CD4-positive, alpha-beta T cell (primary cell): ENCODE results near the gene POP4. TPM values are rescaled to one million over a fixed set of nuclear protein-coding genes. Genes with fewer than 3 reads are reported as not detected.

ENCODE experiments used
- ATAC-seq: fragments of 200-7000 bp; cut with Tn5 transposase; one replicate; pipeline ENCODE4 v1.10.0; 2022; ENCODE audit warnings: mild to moderate bottlenecking; ENCODE audit not compliant: poor library complexity
- CTCF ChIA-PET: fragments of 350-600 bp; sonication (Branson Sonifier 250); formaldehyde crosslinking; loops from one replicate; lab custom pipeline; 2021; ENCODE audit warnings: antibody characterized with exemption, inconsistent platforms; lab: Charles Lee
- POLR2A ChIA-PET: fragments of 350-600 bp; sonication (Branson Sonifier 250); formaldehyde crosslinking; loops from one replicate; lab custom pipeline; 2021; ENCODE audit warnings: antibody characterized with exemption, inconsistent platforms; lab: Charles Lee
- DNase-seq, 14 experiments: peaks; one replicate each; pipeline ENCODE4 v3.0.0-alpha.2; 2013 to 2020; ENCODE audit warnings: mixed read lengths in 2 of 14
- H3K27ac ChIP-seq, 2 donors: one replicate each; pipeline versions ENCODE4 v1.5.1 to v1.7.0; 2013; ENCODE audit warnings: low read length in 2 of 2, low read depth in 1 of 2, mild to moderate bottlenecking in 1 of 2
- H3K27me3 ChIP-seq, 2 experiments: 1 replicate in 1 of 2; 2 replicates in 1 of 2; pipeline versions ENCODE4 v1.6.1 to v1.7.0; 2013; ENCODE audit warnings: low read length in 2 of 2, control low read depth in 1 of 2, mild to moderate bottlenecking in 1 of 2, moderate library complexity in 1 of 2; ENCODE audit not compliant: insufficient read depth in 2 of 2, control insufficient read depth in 1 of 2
- H3K36me3 ChIP-seq: one replicate; pipeline ENCODE4 v1.6.1; 2013; ENCODE audit warnings: low read length, control low read depth; ENCODE audit not compliant: insufficient read depth
- H3K4me1 ChIP-seq: one replicate; pipeline ENCODE4 v1.6.1; 2013; ENCODE audit warnings: low read length, control low read depth; ENCODE audit not compliant: insufficient read depth
- H3K4me3 ChIP-seq: one replicate; pipeline ENCODE4 v1.5.1; 2013; ENCODE audit warnings: mild to moderate bottlenecking, low read length, moderate library complexity
- H3K9me3 ChIP-seq, 2 experiments: 1 replicate in 1 of 2; 2 replicates in 1 of 2; pipeline versions ENCODE4 v1.6.1 to v1.7.0; 2013; ENCODE audit warnings: low read length in 2 of 2, mild to moderate bottlenecking in 2 of 2, control low read depth in 1 of 2, moderate library complexity in 1 of 2; ENCODE audit not compliant: control insufficient read depth in 1 of 2, insufficient read depth in 1 of 2
- H3K27ac Mint-ChIP-seq: one replicate; pipeline ENCODE4 v1.8.0; 2020; ENCODE audit warnings: mixed read lengths
- H3K27me3 Mint-ChIP-seq: one replicate; pipeline ENCODE4 v1.8.0; 2021; ENCODE audit warnings: mixed read lengths
- H3K36me3 Mint-ChIP-seq: one replicate; pipeline ENCODE4 v1.8.0; 2021; ENCODE audit warnings: low read depth, mixed read lengths
- H3K4me1 Mint-ChIP-seq: one replicate; pipeline ENCODE4 v1.8.0; 2021; ENCODE audit warnings: low read depth, mixed read lengths
- H3K4me3 Mint-ChIP-seq: one replicate; pipeline ENCODE4 v1.8.0; 2020; ENCODE audit warnings: mild to moderate bottlenecking, mixed read lengths
- H3K9me3 Mint-ChIP-seq: one replicate; pipeline ENCODE4 v1.8.0; 2020; ENCODE audit warnings: mixed read lengths
- CTCF ChIP-seq: fragments of 200-600 bp; IDR thresholded peaks from one replicate; pipeline ENCODE4 v1.8.0; 2022; ENCODE audit warnings: antibody characterized with exemption, mild to moderate bottlenecking
- intact Hi-C, 2 experiments: fragments of 100-400 bp; cut with DNase I in 1 of 2; cut with micrococcal nuclease in 1 of 2; formaldehyde crosslinking; loops; one replicate each; pipeline versions ENCODE4 v1.15.1 to v1.9.0; 2023 to 2025; cut with DNase I, micrococcal nuclease
- total RNA-seq, 174 experiments: library from RNA in 2 of 174; stranded (reverse) in 2 of 174; gene quantifications; one replicate each; pipeline ENCODE4 v1.2.3 and lab custom pipeline; 2021 to 2026

Gene POP4
- total RNA-seq, 2 experiments from 2014 or later, result 40.5 to 42.0 TPM

- intact Hi-C loops, result loop anchor here in 1 of 2 experiments (10.0 kb wide), 1 partner anchor 1867 kb away; no protein-coding TSS in a partner anchor
- no peak overlapping the region for H3K27ac ChIP-seq
Observed at GRCh38 chr19:29662278-29662603, 56.2 kb downstream of the POP4 start.

DNA sequence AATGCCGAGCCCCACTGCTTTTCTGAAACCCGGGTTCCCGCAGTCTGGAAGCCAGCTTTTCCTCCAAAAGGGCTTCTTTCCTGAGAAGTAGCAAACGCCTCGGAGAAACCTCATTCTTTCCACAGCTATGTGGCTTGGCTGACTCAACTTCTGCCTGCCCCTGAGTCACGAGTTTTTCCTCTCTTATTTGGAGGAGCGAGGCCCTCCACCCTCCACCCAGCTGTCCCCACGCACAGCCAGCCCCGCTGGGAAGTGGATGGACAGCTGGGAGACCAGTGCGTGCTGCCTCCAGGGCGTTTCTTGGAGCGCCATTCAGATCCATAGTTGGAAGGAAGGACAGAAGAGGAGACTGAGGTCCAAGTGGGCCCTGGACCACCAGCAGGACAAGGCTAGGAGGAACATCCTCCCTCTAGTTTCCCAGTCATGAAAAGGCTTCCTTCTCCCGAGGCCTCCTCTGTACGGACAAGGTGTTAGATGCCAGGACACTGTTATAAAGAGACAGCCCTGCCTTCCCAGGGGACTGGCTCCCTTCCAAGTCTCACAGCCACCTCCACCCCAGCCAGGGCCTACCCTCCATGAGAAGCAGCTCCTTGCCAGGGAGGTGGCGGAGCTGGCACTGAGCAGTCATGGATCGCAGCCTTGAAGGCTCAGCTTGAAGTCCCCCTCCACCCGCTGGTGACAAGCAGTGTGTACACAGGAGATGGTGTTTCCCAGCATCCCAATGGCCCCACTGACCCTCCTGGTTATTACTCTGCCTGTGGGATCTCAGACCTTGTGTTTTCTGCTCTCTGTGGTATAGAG lies 56.7 kb downstream of the POP4 start:
- no peak overlapping the region for H3K4me3 ChIP-seq
- H3K27ac Mint-ChIP-seq, result peak overlapping the region; percentile 92
- H3K27me3 Mint-ChIP-seq, result no peaks in the 10 kb centered on the region
- peaks cover 55% of the 10 kb centered on the region for H3K4me1 Mint-ChIP-seq
- peaks cover 13% of the 10 kb centered on the region for H3K36me3 Mint-ChIP-seq
- CTCF ChIA-PET, result interaction anchor here (1.3 to 3.3 kb wide), 7 partner anchors 9 to 54 kb away, joined by 3 to 13 read pairs (median 4); no protein-coding TSS in a partner anchor
- POLR2A ChIA-PET, result interaction anchor here (2.2 to 5.5 kb wide), 4 partner anchors 10 to 57 kb away, joined by 9 to 32 read pairs (median 18); partner anchors contain the start of genes C19orf12 and POP4
- no peak overlapping the region for H3K27ac ChIP-seq
- peaks cover 40% of the 10 kb centered on the region for H3K4me1 ChIP-seq
- ATAC-seq (no peak), DNase-seq (peak in 2 of 14 experiments; percentile 15 to 31)
- no peaks in the 10 kb centered on the region for H3K9me3 ChIP-seq
- peak overlapping the region; percentile 83 for H3K4me3 Mint-ChIP-seq
- H3K9me3 Mint-ChIP-seq, result no peaks in the 10 kb centered on the region
- no peaks in the 10 kb centered on the region for H3K36me3 ChIP-seq
- H3K27me3 ChIP-seq, result no peaks in the 10 kb centered on the region
- intact Hi-C loops, result loop anchor here in 1 of 2 experiments (10.0 kb wide), 1 partner anchor 1868 kb away; no protein-coding TSS in a partner anchor
- TF ChIP-seq CTCF, result no peak

More at GRCh38 chr19:29662278-29662603, 56.2 kb downstream of the POP4 start:
- ChIA-PET POLR2A (interaction anchor here (2.2 to 5.5 kb wide), 4 partner anchors 10 to 56 kb away, joined by 9 to 32 read pairs (median 18); partner anchors contain the start of genes C19orf12 and POP4), CTCF (interaction anchor here (1.3 to 3.3 kb wide), 7 partner anchors 9 to 54 kb away, joined by 3 to 13 read pairs (median 4); no protein-coding TSS in a partner anchor)
- H3K27ac Mint-ChIP-seq, result peak overlapping the region; percentile 92
- no peak for TF ChIP-seq CTCF
- peaks cover 10% of the 10 kb centered on the region for H3K36me3 Mint-ChIP-seq
- H3K9me3 Mint-ChIP-seq, result no peaks in the 10 kb centered on the region
- H3K4me1 Mint-ChIP-seq, result peaks cover 49% of the 10 kb centered on the region
- no peaks in the 10 kb centered on the region for H3K9me3 ChIP-seq
- H3K4me3 Mint-ChIP-seq, result peak overlapping the region; percentile 83
- no peak overlapping the region for H3K4me3 ChIP-seq
- H3K27me3 ChIP-seq, result no peaks in the 10 kb centered on the region
- H3K4me1 ChIP-seq, result peaks cover 35% of the 10 kb centered on the region
- H3K36me3 ChIP-seq, result no peaks in the 10 kb centered on the region
- no peaks in the 10 kb centered on the region for H3K27me3 Mint-ChIP-seq
- no peak for ATAC-seq
- no peak for DNase-seq

GRCh38 chr19:29663861-29664752 lies 58.0 kb downstream of the POP4 start:
- TF ChIP-seq CTCF, result no peak
- DNase-seq (peak in 2 of 14 experiments; percentile 20 to 33), ATAC-seq (no peak)
- peak overlapping the region; percentile 89 for H3K4me3 Mint-ChIP-seq
- peak overlapping the region; percentile 92 for H3K27ac Mint-ChIP-seq
- no peaks in the 10 kb centered on the region for H3K27me3 Mint-ChIP-seq
- peaks cover 53% of the 10 kb centered on the region for H3K4me1 ChIP-seq
- H3K9me3 ChIP-seq, result no peaks in the 10 kb centered on the region
- H3K4me3 ChIP-seq, result peak overlapping the region; percentile 97
- H3K4me1 Mint-ChIP-seq, result peaks cover 66% of the 10 kb centered on the region
- intact Hi-C loops, result loop anchor here in 1 of 2 experiments (2.0 to 10.0 kb wide), 4 partner anchors 27 to 1869 kb away; partner anchors contain the start of gene POP4
- H3K27me3 ChIP-seq, result no peaks in the 10 kb centered on the region
- H3K27ac ChIP-seq, result no peak overlapping the region
- H3K36me3 Mint-ChIP-seq, result peaks cover 17% of the 10 kb centered on the region
- POLR2A ChIA-PET, result interaction anchor here (1.2 to 5.7 kb wide), 5 partner anchors 8 to 278 kb away, joined by 5 to 104 read pairs (median 25); partner anchors contain the start of genes POP4 and URI1
- H3K9me3 Mint-ChIP-seq, result no peaks in the 10 kb centered on the region
- CTCF ChIA-PET, result interaction anchor here (1.3 to 5.5 kb wide), 5 partner anchors 9 to 57 kb away, joined by 7 to 33 read pairs (median 13); partner anchors contain the start of gene POP4
- H3K36me3 ChIP-seq, result peaks cover 3% of the 10 kb centered on the region
